Activated CD8-positive, alpha-beta memory T cell treated with anti-CD3 and anti-CD28 coated beads for 1 hour (primary cell): Measurements from ENCODE around the gene LDB3.
"Not testable (repeated sequence)": the region's sequence is repeated elsewhere in the genome, so short reads cannot be mapped to it uniquely, and the experiment has no call there.

Experiments
- DNase-seq, 2 donors: peaks; one replicate each; pipeline ENCODE4 v3.0.0-alpha.2; 2020; ENCODE audit warnings: low read depth in 1 of 2; ENCODE audit errors: extremely low read depth in 1 of 2

Gene LDB3

DNA sequence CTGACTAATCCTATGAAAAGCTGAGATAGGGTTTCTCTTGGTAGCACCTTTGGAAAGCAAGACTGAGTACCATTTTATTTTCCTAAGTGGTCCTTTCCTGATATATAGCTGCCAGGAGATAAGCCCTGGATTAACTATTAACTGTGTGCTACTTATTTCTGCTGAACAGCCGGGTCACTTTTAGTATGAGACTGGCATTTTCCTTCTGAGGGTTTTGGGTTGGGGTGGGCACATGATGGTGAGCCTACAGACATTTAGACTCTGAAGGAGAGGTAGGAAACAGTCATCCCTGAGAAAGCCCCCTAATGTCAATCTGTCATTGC is 58.3 kb downstream of the LDB3 start:
- no peak for DNase-seq

DNA sequence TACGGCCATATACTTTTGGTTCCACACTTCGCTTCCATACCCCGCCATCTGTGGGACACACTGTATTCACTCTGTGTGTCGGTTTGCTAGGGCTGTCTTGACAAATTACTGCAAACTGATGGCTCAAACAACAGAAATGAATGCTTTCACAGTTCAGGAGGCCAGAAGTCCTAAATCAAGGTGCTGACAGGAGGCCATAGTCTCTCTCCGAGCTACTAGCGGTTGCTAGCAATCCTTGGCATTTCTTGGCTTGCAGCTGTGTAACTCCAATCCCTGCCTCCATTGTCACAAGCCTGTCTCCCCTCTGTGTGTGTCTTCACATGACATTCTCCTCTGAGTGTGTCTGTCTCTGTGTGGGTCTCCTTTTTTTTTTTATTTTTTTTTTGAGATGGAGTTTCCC is 59.2 kb downstream of the LDB3 start:
- no peak for DNase-seq

DNA sequence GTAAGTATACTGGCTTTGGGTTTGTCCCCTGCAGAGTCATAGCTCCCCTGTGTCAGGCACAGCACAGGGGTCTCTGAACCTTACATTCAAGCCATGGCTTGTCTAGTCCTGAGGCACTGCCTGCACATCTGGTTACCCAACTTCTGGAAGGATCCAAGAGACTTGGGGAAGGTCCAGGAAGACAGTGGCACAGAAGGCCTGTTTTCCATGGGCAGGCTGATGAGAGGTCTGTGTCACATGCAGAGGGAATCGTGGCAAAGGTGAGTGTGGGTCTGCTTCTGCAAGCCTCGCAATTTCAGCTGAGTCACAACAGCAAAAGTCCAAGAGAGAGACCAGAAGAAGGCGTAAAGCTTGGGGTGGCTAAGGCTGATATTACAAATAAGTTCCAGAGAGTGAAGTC is 59.7 kb downstream of the LDB3 start:
- no peak for DNase-seq

DNA sequence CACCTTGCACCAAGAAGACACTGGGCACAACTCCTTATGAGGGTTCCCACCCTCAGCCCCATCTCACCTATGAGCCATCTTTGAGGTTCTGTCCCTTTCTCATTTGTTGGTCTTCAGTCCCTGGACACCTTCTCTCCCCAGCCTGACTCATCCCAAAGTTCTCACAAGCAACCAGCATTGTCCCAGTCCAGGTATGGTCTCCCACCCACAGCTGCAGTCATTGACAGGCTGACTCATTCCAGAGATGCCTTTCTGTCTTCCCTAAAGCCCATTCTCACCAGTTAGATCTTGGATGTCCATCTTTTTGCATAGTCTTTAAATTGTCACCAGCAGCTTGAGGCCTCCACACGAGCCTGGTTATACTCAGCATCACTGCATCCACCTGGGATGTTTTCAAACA is 61.4 kb downstream of the LDB3 start:
- DNase-seq = no peak

DNA sequence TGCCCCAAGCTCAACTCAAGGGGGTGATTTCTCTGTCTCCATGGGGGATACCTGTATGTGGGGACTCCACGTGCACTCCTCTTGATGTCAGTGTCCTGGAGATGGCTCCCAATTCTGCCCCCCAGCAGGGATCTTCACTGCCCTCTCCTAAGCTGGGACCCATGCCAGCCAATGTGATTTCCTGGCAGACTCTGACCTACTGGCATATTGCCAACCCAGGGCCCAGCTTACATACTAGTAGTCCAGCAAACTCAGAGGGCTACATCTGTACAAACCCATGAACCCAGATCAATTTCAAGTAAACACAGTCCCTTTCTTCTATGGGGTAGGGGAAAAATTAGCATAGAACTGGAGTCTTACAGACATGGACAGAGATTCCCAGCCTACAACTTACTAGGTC is 61.9 kb downstream of the LDB3 start:
- no peak for DNase-seq

DNA sequence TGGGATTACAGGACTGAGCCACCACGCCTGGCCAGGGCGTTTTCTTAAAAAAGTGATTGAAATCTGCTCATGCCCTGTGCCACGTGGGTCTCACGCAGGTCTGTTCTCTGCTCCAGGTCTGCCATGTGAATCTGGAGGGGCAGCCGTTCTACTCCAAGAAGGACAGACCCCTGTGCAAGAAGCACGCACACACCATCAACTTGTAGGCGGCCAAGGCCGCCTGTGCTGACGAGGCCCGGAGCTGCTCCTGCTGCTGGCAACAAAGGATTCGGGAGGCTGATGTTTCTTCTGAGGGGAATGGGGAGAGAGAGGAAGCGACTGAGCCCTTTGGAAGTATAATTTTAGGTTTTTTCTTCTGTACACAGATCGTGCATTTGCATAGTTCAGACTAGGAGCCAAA is 64.5 kb downstream of the LDB3 start:
- no peak for DNase-seq

DNA sequence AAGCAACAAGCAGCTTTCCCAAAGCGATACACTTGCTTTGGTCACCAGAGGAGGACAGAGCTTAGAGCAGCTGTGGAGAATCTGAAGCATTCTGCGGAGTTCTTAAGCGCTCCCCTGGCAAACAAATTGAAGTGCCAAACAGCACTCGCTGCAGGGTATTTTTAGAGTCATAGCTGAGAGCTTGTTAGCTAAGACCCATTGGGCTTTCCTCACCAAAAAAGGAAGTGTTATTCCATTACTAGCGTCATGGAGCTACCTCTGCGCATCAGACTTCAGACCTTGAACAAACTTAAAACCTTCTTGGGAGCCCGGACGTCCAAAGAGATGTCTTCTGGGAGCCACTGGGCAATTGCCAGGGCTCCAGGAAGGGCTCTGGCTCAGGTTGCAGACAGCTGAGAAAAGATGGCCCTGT is 65.0 kb downstream of the LDB3 start:
- DNase-seq = no peak

DNA sequence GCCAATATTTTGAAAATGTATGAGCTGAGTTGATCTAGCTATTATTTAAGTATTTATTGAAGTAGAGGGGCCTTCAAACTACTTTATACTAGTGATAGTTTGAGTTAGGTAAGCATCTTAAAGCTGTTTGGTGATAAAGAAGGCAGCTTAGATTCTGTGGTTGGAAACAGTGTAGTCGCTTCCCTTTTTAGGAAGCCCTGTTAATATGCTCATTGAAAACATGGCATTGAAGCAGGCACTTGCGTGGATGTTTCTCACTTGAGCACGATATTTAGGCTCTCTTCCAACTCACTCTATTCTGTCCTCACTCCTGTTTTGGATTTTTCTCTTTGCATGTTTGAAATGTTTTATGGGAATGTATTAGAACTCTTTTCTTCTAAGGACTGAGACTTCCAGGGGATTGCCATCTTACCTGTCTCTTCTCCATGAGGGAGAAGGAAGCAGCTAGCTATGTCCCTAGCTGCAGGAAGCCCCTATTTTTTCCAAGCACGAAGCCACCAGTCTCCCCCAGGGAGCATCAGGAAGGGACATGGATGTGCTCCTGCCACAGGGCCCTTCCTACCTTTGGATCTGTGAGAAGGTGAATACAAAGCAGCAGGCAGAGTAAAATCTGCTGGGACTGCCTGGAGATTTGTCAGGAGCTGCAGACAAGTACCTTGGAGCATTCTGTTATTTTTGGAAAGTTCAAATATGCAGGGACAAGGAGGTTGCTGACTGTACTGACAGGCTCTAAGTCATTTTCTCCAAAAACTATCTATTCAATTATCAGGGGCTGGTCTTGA is 66.1 kb downstream of the LDB3 start:
- no peak for DNase-seq

DNA sequence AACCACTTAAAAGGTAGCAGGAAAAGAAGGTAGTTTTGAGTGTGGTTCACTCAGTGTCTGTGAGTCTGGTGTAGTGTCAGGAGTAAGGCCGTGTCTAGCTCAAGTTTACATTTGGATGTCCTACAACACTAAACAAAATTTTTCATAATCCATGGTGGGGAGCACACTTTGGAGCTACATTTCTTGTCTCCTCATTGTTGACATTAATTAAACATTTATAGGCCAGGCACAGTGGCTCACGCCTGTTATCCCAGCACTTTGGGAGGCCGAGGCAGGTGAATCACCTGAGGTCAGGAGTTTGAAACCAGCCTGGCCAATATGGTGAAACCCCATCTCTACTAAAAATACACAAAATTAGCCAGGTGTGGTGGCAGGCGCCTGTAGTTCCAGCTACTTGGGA is 67.0 kb downstream of the LDB3 start:
- DNase-seq = not testable (repeated sequence)

DNA sequence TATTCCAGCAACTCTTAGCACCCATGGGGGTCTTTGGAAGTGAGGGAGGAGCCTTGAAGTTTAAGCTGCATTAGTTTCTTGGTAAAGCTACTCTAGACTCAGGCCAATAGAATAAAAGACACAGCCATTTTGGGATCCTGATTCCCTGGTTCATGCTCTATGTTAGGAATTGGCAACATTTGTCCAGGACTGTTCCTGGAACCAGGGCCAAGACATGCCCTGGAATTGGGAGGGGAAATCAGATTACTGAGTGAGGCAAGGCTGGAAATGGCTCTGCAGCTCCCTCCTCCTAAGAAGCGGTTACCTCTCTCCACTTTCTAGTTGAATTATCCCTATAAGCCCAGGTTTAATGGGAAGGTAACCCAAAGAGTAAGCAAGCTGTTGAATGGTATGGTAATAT is 73.9 kb downstream of the LDB3 start:
- DNase-seq = no peak

DNA sequence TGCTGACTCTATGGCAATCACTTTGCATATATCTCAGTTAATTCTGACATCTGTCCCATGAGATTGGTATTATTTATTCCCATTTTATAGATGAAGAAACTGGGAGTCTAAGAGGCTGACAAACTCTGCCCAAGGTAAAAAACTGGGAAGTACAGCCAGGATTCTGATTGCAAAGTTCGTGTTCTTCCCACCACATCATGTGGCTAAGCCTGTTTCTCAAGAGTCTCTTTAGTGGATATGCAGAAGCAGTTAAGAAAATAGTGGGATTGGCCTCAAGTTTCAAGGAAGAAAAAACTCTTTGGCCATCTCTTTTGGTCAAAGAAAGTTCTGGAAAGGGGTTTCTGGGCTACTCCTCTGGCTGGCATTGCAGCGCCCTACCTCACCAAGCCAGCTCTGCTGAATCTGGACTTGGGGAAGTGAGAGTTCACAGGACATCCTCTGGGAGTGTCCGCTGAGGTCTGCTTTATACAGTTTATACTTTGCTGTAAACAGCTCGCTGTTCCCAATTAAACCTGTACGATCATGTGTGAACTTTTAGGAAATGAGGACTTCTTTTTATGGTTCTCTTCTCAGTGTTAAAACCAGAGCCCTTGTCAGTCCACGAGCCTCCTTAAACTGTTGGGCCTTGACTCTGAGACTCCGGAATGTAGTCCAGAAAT is 75.9 kb downstream of the LDB3 start:
- no peak for DNase-seq

DNA sequence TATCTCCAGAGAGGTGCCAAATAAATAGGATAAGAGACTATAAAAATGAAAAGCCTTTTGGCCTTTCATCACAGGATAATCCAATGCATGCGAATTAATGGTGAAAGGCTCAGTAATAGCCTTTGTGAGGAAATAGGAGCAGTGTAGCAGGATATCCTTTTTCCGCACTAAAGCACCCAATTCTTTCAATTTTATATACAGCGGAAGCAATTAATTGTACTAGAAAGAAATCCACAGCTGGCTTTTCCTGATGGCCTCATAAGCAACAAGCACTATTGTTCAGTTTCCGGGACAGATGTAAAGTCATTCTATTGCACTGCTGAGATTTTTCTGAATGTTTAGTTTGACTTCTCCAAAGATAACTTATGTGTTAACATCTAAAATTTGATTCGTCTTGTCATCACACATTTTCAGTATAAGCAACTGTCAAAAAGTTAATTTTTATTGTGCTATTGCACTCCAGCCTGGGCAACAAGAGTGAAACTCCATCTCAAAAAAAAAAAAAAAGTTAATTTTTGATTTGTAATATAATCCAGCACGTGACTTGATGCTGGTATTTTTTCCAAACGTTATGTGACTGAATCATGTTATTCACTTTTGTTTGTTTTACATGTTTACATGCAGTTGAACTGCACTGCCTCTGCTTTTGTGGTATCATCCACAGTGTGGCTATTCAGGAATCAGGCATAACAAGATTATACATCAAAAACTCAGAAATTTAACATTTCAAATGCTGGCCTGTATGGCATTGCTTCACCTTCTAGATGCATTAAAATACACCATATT is 79.7 kb downstream of the LDB3 start:
- no peak for DNase-seq

DNA sequence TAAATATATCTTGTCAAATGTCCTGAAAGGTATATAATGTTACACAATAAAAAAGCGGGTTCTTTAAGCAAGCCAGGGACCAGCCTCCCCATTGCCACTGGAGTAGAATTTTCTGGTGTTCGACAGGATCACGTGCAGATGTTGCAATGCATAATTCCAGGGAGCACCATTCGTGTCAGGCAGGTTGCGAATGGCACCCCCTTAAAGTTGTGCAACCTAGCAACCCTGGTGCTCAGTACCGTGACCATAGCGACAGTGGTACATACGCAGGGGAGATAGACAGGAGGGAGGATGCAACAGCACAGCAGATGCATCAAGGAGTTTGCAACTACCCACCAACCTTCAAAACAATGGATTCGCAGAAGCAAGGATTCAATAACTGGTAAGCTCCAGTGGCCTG is 81.5 kb downstream of the LDB3 start:
- no peak for DNase-seq

DNA sequence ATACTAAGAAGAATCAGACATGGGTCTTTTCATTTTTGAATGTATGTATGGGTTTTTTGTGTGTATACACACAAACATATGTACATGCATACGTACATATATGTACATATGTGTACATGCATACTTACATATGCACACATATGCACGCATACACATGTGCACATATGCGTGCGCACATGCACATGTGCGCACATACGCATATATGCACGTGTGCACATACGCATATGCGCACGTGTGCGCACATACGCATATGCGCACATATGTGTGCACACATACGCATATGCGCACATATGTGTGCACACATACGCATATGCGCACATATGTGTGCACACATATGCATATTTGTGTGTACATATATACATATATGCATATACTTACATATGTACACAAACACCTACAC is 83.2 kb downstream of the LDB3 start:
- DNase-seq = no peak

DNA sequence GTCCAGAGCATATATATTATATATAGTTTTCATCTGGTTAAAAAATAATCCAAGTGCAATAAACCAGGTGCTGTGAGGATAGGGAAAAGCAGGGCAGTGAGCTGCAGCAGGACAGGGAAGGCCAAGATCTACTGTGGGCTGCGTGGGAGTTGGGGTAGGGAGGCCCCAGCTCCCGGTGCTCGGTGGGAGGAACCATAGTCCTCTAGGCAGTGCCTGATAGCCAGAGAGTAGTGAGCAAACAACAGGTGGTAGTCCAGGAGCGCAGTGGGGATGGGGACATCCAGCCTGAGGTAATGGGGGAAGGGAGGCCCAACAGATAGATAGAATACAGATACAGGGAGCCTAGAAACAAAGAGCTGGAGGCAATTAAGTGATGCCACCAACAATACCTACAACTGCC is 84.0 kb downstream of the LDB3 start:
- DNase-seq = no peak

DNA sequence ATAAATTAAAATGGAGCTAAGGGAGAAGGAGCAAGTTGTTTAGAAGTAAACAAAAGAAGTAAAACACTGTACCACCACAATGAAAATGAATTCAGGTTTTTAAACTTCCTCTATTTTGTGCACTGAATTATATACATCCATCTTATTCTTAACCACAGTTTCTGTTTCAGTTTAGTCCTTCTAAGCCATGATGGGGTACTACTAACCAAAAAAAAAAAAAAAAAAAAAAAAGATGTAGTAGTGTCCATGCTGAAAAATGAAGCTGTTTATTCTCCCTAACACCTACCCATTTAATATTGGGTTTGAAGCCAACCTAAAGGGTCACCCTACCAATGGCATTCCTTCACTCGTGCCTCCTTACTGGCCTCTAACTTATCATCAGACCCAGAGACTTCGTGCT is 84.7 kb downstream of the LDB3 start:
- no peak for DNase-seq

DNA sequence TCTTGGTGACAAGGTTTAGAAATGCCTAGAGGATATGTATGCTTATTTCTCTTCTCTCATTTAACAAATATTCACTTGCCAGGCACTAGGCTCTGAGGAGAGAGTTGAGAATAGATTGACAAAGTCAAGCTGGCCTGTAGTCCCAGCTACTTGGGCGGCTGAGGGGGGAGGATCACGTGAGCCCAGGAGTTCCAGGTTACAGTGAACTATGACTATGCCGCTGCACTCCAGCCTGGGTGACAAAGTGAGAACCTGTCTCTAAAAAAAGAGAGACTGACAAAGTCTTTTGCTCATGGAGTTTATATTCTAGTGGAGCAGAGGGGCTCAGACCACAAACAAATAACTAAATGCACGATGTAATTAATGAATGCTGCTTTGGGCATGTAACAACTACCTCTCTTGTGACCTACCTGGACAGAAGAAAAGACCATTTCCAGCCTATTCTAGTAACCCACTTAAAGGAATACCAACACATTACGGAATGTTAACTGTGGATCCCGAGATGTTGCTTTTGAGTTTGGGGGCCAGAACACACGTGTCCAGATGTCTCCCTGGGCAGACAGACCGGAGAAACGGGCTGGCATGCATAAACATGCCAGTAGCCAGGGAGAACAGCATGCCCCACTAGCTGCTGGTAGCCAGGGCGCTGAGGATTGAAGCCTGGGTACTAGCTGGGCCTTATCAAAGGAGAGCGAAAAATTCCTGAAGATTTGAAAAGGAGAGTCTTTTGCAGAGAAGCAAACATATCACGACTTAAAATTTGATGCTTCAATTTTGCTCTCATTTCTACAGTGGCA is 85.5 kb downstream of the LDB3 start:
- DNase-seq = no peak

DNA sequence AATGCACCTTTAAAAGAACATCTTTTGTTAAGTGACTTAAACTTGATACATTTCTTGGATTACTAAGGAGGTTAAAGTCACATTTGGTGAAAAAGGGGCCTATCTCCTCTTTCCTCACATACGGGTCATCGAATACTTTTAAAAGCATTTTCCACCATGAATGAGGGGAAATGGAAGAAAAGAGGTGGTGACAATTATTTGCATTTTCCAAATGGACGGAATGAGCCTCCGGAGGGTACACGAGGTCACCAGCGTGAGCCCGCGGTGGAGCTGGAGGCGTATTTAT is 87.1 kb downstream of the LDB3 start:
- no peak for DNase-seq

DNA sequence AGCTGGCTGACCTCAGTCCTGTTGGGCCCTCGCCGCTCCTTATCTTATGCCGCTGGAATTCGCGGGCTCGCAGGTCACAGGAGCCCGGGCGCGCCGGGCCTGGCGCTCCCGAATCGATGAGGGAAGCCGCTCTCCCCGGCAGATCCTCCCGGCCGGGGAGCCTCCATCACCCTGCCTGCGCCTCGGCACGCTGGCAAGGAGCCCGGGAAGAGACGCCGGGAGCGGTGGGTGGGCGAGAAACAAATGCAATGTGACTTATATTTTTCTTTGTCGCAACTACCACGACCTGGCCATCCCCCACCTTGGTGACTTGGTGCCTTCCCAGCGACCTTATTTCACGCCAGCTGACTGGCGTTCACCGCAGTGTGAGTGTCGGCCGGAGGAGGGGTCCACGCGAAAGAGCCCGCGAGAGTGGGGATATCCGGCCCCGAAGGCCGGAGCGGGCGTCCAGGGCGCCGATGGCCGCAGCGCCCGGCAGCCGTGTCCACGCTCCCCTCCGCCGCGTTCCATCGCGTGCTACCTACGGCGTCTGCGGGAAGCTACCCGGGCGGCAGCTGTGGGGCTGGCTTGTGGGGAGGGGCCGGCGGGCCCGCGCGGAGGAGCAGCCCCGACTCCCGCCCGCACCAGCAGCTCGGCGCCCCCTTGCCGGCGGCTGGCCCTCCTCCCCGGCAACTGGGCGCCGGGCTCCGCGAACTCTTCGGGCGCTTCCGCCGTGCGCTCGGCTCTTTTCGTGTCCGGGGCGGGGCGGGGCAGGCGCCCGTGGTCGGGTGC is 87.6 kb downstream of the LDB3 start:
- DNase-seq = peak; percentile 54 to 83

DNA sequence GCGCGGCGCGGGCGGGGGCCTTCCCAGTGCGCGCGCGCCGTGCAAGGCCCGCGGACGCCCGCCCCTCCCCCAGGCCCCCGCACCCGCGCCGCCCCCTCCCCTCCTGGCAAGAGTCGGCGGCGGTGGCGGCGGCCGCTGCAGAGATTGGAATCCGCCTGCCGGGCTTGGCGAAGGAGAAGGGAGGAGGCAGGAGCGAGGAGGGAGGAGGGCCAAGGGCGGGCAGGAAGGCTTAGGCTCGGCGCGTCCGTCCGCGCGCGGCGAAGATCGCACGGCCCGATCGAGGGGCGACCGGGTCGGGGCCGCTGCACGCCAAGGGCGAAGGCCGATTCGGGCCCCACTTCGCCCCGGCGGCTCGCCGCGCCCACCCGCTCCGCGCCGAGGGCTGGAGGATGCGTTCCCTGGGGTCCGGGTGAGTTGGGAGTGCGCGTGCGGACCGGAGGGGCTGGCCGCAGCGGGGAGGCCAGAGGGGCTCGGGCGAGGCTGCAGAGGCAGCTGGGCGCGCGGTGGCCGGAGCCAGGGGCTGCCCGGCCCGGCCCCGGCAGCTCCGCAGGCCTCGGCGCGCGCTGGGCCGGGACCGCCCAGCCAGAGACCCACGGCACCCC is 88.3 kb downstream of the LDB3 start, which contains the start of gene BMPR1A:
Gene BMPR1A (plus strand): TSS at position 109 of the 602 bp plus-strand sequence. CDS start 119,400 bp downstream, outside the sequence.
- DNase-seq = no peak
